Astrocyte (in vitro differentiated cells and primary cell): Measurements from ENCODE around the gene CLMN. TPM values are rescaled to one million over a fixed set of nuclear protein-coding genes. Genes with fewer than 3 reads are reported as not detected.

Source experiments
- DNase-seq: peaks from one replicate; pipeline ENCODE4 v3.0.0-alpha.2; 2010; ENCODE audit warnings: low read depth
- FAIRE-seq: peaks from 2 replicates; lab custom pipeline; 2011; peaks lifted over from hg19 to GRCh38; lab: Jason Lieb, UNC
- H2AFZ ChIP-seq: 2 replicates; pipeline ENCODE4 v1.6.0; 2012; ENCODE audit warnings: low read depth, low read length, inconsistent platforms
- H3K27ac ChIP-seq: 2 replicates; pipeline ENCODE4 v1.5.1; 2011; ENCODE audit warnings: low read depth, low read length, inconsistent platforms
- H3K27me3 ChIP-seq: 2 replicates; pipeline ENCODE4 v1.6.0; 2011; ENCODE audit warnings: low read length, inconsistent platforms; ENCODE audit not compliant: insufficient read depth
- H3K36me3 ChIP-seq: 2 replicates; pipeline ENCODE4 v1.5.1; 2011; ENCODE audit warnings: low read length, inconsistent platforms; ENCODE audit not compliant: insufficient read depth
- H3K4me1 ChIP-seq: 2 replicates; pipeline ENCODE4 v1.5.1; 2011; ENCODE audit warnings: low read length, inconsistent platforms; ENCODE audit not compliant: insufficient read depth
- H3K4me2 ChIP-seq: 2 replicates; pipeline ENCODE4 v1.6.0; 2012; ENCODE audit warnings: low read length, inconsistent platforms
- H3K4me3 ChIP-seq: 2 replicates; pipeline ENCODE4 v1.5.1; 2011; ENCODE audit warnings: low read depth, mild to moderate bottlenecking, low read length, inconsistent platforms; ENCODE audit not compliant: insufficient read depth
- H3K79me2 ChIP-seq: 2 replicates; pipeline ENCODE4 v1.6.0; 2012; ENCODE audit warnings: mild to moderate bottlenecking, low read length, inconsistent platforms; ENCODE audit not compliant: insufficient read depth
- H3K9ac ChIP-seq: 2 replicates; pipeline ENCODE4 v1.6.0; 2012; ENCODE audit warnings: mild to moderate bottlenecking, low read length, inconsistent platforms
- H3K9me3 ChIP-seq: 2 replicates; pipeline ENCODE4 v1.5.1; 2012; ENCODE audit warnings: low read depth, mild to moderate bottlenecking, low read length, inconsistent platforms; ENCODE audit not compliant: insufficient read depth
- H4K20me1 ChIP-seq: 2 replicates; pipeline ENCODE4 v1.6.0; 2012; ENCODE audit warnings: low read length, inconsistent platforms; ENCODE audit not compliant: insufficient read depth
- H3K27ac Mint-ChIP-seq: one replicate; pipeline ENCODE4 v1.8.0; 2021; ENCODE audit warnings: mild to moderate bottlenecking, mixed read lengths; ENCODE audit not compliant: unreplicated experiment
- H3K27me3 Mint-ChIP-seq: one replicate; pipeline ENCODE4 v1.8.0; 2021; ENCODE audit warnings: low read depth, mixed read lengths; ENCODE audit not compliant: unreplicated experiment
- H3K36me3 Mint-ChIP-seq: one replicate; pipeline ENCODE4 v1.8.0; 2021; ENCODE audit warnings: low read depth, mixed read lengths; ENCODE audit not compliant: unreplicated experiment
- H3K4me1 Mint-ChIP-seq: one replicate; pipeline ENCODE4 v1.8.0; 2021; ENCODE audit warnings: low read depth, mixed read lengths; ENCODE audit not compliant: unreplicated experiment
- H3K4me3 Mint-ChIP-seq: one replicate; pipeline ENCODE4 v1.8.0; 2021; ENCODE audit warnings: mild to moderate bottlenecking, moderate library complexity, mixed read lengths; ENCODE audit not compliant: unreplicated experiment
- H3K9me3 Mint-ChIP-seq: one replicate; pipeline ENCODE4 v1.8.0; 2021; ENCODE audit warnings: mild to moderate bottlenecking, mixed read lengths; ENCODE audit not compliant: unreplicated experiment
- EZH2 ChIP-seq: IDR thresholded peaks from 2 replicates; pipeline ENCODE4 v1.6.1; 2012; ENCODE audit warnings: mild to moderate bottlenecking, low read length, inconsistent platforms; ENCODE audit not compliant: insufficient read depth
- total RNA-seq: library from RNA; stranded (reverse); gene quantifications from 2 replicates; pipeline ENCODE4 v1.2.1, GENCODE V29; 2021
- TF ChIP-seq, protein P1 (sequence below): IDR thresholded peaks from 2 replicates; pipeline ENCODE4 v1.5.1; 2011; ENCODE audit warnings: low read depth, mild to moderate bottlenecking, inconsistent platforms, low read length, moderate library complexity; ENCODE audit not compliant: insufficient read depth

Gene CLMN
- total RNA-seq, 1 donor from 2014 or later: 14.0 TPM

DNA sequence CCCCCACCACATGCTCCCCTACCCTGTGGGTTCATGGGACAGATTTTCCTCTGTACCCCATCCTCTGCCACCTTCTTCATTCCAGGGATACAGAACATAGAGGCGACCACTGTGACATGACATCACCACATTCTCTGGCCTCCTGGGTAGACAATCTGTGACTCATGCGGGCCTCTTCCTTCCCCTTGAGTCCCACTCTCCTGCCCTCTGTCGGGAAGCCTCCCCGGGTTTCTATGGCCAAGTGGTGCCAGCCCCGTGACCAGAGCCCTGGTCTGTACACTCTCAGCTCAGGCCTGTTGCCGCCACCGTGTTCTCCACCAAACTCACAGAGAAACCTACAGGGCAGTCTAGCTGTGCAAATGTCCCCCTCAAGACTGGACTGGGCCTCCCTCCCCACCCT, 8.0 kb downstream of the CLMN start:
- TF ChIP-seq, protein P1, sequence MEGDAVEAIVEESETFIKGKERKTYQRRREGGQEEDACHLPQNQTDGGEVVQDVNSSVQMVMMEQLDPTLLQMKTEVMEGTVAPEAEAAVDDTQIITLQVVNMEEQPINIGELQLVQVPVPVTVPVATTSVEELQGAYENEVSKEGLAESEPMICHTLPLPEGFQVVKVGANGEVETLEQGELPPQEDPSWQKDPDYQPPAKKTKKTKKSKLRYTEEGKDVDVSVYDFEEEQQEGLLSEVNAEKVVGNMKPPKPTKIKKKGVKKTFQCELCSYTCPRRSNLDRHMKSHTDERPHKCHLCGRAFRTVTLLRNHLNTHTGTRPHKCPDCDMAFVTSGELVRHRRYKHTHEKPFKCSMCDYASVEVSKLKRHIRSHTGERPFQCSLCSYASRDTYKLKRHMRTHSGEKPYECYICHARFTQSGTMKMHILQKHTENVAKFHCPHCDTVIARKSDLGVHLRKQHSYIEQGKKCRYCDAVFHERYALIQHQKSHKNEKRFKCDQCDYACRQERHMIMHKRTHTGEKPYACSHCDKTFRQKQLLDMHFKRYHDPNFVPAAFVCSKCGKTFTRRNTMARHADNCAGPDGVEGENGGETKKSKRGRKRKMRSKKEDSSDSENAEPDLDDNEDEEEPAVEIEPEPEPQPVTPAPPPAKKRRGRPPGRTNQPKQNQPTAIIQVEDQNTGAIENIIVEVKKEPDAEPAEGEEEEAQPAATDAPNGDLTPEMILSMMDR: no peak
- TF ChIP-seq EZH2: no peak
- H3K4me3 Mint-ChIP-seq: no peak overlapping the region
- no peaks in the 10 kb centered on the region for H3K9me3 ChIP-seq
- no peak overlapping the region for H2AFZ ChIP-seq
- peaks cover 10% of the 10 kb centered on the region for H3K9me3 Mint-ChIP-seq
- no peaks in the 10 kb centered on the region for H3K27me3 ChIP-seq
- H3K4me1 Mint-ChIP-seq: peaks cover 27% of the 10 kb centered on the region
- H3K27ac Mint-ChIP-seq: peak overlapping the region; percentile 41
- H4K20me1 ChIP-seq: no peaks in the 10 kb centered on the region
- H3K4me1 ChIP-seq: peaks cover 5% of the 10 kb centered on the region
- peaks cover 6% of the 10 kb centered on the region for H3K36me3 Mint-ChIP-seq
- no peaks in the 10 kb centered on the region for H3K36me3 ChIP-seq
- no peak overlapping the region for H3K9ac ChIP-seq
- H3K27me3 Mint-ChIP-seq: peaks cover 10% of the 10 kb centered on the region
- FAIRE-seq (no peak), DNase-seq (no peak)
- no peak overlapping the region for H3K4me2 ChIP-seq
- H3K79me2 ChIP-seq: no peaks in the 10 kb centered on the region
- H3K27ac ChIP-seq: no peak overlapping the region
- no peak overlapping the region for H3K4me3 ChIP-seq

DNA sequence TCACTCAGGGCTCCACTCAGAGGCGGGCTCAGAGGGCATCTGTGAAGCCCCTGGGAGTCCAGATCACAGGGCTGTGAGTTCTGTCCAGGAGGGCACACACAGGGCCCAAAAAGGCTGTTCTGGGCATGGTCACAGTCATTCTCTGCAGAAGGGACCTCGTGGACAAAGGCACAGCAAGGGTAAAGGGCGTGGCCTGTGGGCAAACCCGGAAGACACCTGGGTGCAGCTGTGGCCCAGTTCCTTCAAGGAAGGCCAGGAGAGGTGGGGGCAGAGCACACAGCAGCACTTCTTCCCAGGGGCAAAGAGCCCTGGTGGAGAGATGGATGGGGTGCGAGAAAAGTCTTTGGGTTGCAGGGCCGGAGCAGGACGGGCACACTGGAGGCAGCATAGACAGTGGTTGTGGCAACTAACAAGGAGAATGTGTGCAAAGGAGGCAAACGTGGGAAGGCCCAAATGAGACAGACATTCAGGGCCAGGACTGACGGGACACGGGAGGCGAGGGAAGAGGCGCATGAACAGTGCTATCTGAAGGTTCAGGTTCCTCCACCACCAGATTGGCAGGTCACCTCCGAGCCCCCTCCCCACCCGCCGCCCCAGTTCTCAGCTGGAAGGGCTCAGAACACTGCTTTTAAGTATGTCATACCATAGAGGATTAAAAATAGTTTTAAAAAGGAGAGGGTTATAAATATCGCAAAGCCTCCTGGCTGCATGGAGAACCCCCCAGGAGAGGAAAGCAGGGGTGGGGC, 8.9 kb downstream of the CLMN start:
- DNase-seq (no peak), FAIRE-seq (no peak)
- no peaks in the 10 kb centered on the region for H3K36me3 ChIP-seq
- no peak overlapping the region for H2AFZ ChIP-seq
- H3K36me3 Mint-ChIP-seq: peaks cover 6% of the 10 kb centered on the region
- H3K79me2 ChIP-seq: no peaks in the 10 kb centered on the region
- H3K4me3 Mint-ChIP-seq: no peak overlapping the region
- peaks cover 10% of the 10 kb centered on the region for H3K9me3 Mint-ChIP-seq
- no peak overlapping the region for H3K4me3 ChIP-seq
- H3K27ac ChIP-seq: no peak overlapping the region
- no peak for TF ChIP-seq EZH2
- TF ChIP-seq, protein P1: no peak
- no peaks in the 10 kb centered on the region for H3K9me3 ChIP-seq
- H3K9ac ChIP-seq: no peak overlapping the region
- H3K27ac Mint-ChIP-seq: no peak overlapping the region
- no peaks in the 10 kb centered on the region for H4K20me1 ChIP-seq
- no peaks in the 10 kb centered on the region for H3K27me3 ChIP-seq
- H3K4me1 ChIP-seq: peaks cover 5% of the 10 kb centered on the region
- H3K4me2 ChIP-seq: no peak overlapping the region
- peaks cover 27% of the 10 kb centered on the region for H3K4me1 Mint-ChIP-seq
- H3K27me3 Mint-ChIP-seq: peaks cover 6% of the 10 kb centered on the region
